MM.1S (cell line): ENCODE results near the gene MAPK8IP1.

Experiments used
- DNase-seq: peaks from one replicate; pipeline ENCODE4 v3.0.0-alpha.2; 2015
- H2AFZ ChIP-seq: fragments of 300-600 bp; sonication (generic); 2 replicates; pipeline ENCODE4 v1.6.0; 2016; ENCODE audit warnings: antibody characterized with exemption, low read length
- H3F3A ChIP-seq: fragments of 300-600 bp; sonication (generic); 2 replicates; pipeline ENCODE4 v1.6.1; 2016; ENCODE audit warnings: mild to moderate bottlenecking, antibody characterized with exemption, low read length, moderate library complexity, mixed read lengths; ENCODE audit not compliant: insufficient read depth
- H3K27ac ChIP-seq: fragments of 300-600 bp; sonication (generic); 2 replicates; pipeline ENCODE4 v1.5.1; 2016; ENCODE audit warnings: mild to moderate bottlenecking, low read length
- H3K27me3 ChIP-seq: fragments of 300-600 bp; sonication (generic); replicated peaks from 2 replicates; pipeline ENCODE4 v1.6.0; 2016; ENCODE audit warnings: low read length; ENCODE audit not compliant: insufficient read depth
- H3K36me3 ChIP-seq: fragments of 300-600 bp; sonication (generic); replicated peaks from 2 replicates; pipeline ENCODE4 v1.6.1; 2016; ENCODE audit warnings: mild to moderate bottlenecking, low read length, mixed read lengths; ENCODE audit not compliant: insufficient read depth
- H3K4me1 ChIP-seq: fragments of 300-600 bp; sonication (generic); 2 replicates; pipeline ENCODE4 v1.6.1; 2016; ENCODE audit warnings: low read length, mixed read lengths
- H3K4me2 ChIP-seq: fragments of 300-600 bp; sonication (generic); 2 replicates; pipeline ENCODE4 v1.6.0; 2016; ENCODE audit warnings: low read depth, low read length
- H3K4me3 ChIP-seq: fragments of 300-600 bp; sonication (generic); 2 replicates; pipeline ENCODE4 v1.5.1; 2016; ENCODE audit warnings: low read length, mixed read lengths
- H3K79me2 ChIP-seq: fragments of 300-600 bp; sonication (generic); 2 replicates; pipeline ENCODE4 v1.6.1; 2016; ENCODE audit warnings: mixed run types, low read length, mixed read lengths
- H3K9ac ChIP-seq: fragments of 300-600 bp; sonication (generic); 2 replicates; pipeline ENCODE4 v1.6.1; 2016; ENCODE audit warnings: low read length, mixed read lengths
- H3K9me2 ChIP-seq: fragments of 300-600 bp; sonication (generic); replicated peaks from 2 replicates; pipeline ENCODE4 v1.6.1; 2016; ENCODE audit warnings: mild to moderate bottlenecking, low read length, mixed read lengths; ENCODE audit not compliant: insufficient read depth
- H3K9me3 ChIP-seq: fragments of 300-600 bp; sonication (generic); replicated peaks from 2 replicates; pipeline ENCODE4 v1.6.1; 2016; ENCODE audit warnings: mild to moderate bottlenecking, low read length, mixed read lengths; ENCODE audit not compliant: insufficient read depth
- H4K20me1 ChIP-seq: fragments of 300-600 bp; sonication (generic); 2 replicates; pipeline ENCODE4 v1.6.1; 2016; ENCODE audit warnings: mild to moderate bottlenecking, low read length, moderate library complexity, mixed read lengths; ENCODE audit not compliant: insufficient read depth
- EZH2 ChIP-seq: fragments of 300-600 bp; sonication (generic); optimal IDR thresholded peaks from 2 replicates; pipeline ENCODE3; 2017; ENCODE audit warnings: low read depth, mild to moderate bottlenecking, antibody characterized with exemption, low read length, mixed read lengths
- EZH2phosphoT487 ChIP-seq: fragments of 300-600 bp; sonication (generic); IDR thresholded peaks from 2 replicates; pipeline ENCODE4 v1.6.1; 2018; ENCODE audit warnings: antibody characterized with exemption, low read length
- TF ChIP-seq, protein P1 (sequence below): fragments of 300-600 bp; sonication (generic); IDR thresholded peaks from 2 replicates; pipeline ENCODE4 v1.5.1; 2016; ENCODE audit warnings: antibody characterized with exemption, low read length, mixed read lengths

MAPK8IP1 gene

DNA sequence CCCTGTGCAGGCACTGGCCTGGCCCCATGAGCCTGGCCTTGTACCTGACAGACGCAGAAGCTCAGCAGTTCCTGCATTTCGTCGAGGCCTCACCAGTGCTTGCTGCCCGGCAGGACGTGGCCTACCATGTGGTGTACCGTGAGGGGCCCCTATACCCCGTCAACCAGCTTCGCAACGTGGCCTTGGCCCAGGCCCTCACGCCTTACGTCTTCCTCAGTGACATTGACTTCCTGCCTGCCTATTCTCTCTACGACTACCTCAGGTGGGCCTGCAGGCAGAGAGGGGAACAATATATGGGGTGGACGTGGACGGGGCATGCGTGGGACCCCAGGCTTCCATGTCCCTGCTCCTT, 41.9 kb downstream of the MAPK8IP1 start:
- no peaks in the 10 kb centered on the region for H4K20me1 ChIP-seq
- no peaks in the 10 kb centered on the region for H3K36me3 ChIP-seq
- H3K4me2 ChIP-seq: no peak overlapping the region
- no peak overlapping the region for H3K9ac ChIP-seq
- H3K4me1 ChIP-seq: peaks cover 13% of the 10 kb centered on the region; the same call in 1 of the 2 replicates
- DNase-seq: no peak
- no peak overlapping the region for H3K27ac ChIP-seq
- H3F3A ChIP-seq: peaks cover 12% of the 10 kb centered on the region
- TF ChIP-seq, protein P1, sequence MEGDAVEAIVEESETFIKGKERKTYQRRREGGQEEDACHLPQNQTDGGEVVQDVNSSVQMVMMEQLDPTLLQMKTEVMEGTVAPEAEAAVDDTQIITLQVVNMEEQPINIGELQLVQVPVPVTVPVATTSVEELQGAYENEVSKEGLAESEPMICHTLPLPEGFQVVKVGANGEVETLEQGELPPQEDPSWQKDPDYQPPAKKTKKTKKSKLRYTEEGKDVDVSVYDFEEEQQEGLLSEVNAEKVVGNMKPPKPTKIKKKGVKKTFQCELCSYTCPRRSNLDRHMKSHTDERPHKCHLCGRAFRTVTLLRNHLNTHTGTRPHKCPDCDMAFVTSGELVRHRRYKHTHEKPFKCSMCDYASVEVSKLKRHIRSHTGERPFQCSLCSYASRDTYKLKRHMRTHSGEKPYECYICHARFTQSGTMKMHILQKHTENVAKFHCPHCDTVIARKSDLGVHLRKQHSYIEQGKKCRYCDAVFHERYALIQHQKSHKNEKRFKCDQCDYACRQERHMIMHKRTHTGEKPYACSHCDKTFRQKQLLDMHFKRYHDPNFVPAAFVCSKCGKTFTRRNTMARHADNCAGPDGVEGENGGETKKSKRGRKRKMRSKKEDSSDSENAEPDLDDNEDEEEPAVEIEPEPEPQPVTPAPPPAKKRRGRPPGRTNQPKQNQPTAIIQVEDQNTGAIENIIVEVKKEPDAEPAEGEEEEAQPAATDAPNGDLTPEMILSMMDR: no peak
- TF ChIP-seq EZH2phosphoT487 (no peak), EZH2 (no peak)
- H3K27me3 ChIP-seq: peaks cover 13% of the 10 kb centered on the region; the same call in 1 of the 2 replicates
- H3K4me3 ChIP-seq: no peak overlapping the region
- H3K9me3 ChIP-seq: no peaks in the 10 kb centered on the region
- no peaks in the 10 kb centered on the region for H3K9me2 ChIP-seq
- no peaks in the 10 kb centered on the region for H3K79me2 ChIP-seq
- no peak overlapping the region for H2AFZ ChIP-seq

DNA sequence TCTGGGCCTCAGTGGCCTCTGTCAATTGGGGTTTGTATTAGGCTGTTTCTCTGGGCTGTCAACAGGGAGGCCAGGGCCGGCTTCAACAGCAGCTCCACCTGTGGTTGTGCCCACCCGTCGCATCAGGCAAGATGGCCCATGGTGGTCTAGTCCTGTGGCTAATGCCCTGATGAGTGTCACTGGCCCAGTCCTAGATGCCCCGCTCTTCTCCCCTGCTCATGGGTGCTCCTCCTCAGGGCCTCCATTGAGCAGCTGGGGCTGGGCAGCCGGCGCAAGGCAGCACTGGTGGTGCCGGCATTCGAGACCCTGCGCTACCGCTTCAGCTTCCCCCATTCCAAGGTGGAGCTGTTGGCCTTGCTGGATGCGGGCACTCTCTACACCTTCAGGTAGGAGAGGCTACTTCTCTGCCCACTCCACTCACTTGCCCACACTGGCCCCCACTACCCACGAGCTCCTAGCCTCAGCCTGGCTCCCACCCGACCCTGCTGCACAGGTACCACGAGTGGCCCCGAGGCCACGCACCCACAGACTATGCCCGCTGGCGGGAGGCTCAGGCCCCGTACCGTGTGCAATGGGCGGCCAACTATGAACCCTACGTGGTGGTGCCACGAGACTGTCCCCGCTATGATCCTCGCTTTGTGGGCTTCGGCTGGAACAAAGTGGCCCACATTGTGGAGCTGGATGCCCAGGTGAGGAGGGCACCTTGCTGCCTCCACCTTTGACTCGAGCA, 42.4 kb downstream of the MAPK8IP1 start:
- TF ChIP-seq, protein P1: no peak
- TF ChIP-seq EZH2phosphoT487 (no peak), EZH2 (no peak)
- Histone ChIP-seq H3K4me2 (no peak overlapping the region), H3K9ac (no peak overlapping the region)

DNA sequence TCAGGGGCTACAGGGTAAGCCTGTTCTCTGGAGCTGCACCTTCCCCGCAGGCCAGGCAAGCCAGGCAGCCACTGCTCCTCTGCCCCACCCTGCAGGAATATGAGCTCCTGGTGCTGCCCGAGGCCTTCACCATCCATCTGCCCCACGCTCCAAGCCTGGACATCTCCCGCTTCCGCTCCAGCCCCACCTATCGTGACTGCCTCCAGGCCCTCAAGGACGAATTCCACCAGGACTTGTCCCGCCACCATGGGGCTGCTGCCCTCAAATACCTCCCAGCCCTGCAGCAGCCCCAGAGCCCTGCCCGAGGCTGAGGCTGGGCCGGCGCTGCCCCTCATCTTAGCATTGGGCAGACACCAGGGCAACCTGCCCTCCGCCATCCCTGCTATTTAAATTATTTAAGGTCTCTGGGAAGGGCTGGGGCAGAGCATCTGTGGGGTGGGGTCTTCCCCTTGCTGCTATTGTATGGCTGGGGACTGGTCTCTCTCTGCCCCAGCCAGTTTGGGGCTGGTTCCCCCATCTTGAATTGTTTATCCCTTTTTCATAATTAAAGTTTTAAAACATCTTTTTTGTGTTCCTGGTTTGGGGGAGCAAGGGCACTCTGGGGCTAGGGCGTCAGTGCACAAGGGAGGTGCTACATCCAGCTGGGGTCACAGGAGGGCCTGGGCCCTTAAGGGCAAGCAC, 43.2 kb downstream of the MAPK8IP1 start:
- H4K20me1 ChIP-seq: no peaks in the 10 kb centered on the region

More for the DNA sequence above, 42.4 kb downstream of the MAPK8IP1 start:
- no peaks in the 10 kb centered on the region for H3K79me2 ChIP-seq
- no peaks in the 10 kb centered on the region for H3K9me3 ChIP-seq
- H3K9me2 ChIP-seq: no peaks in the 10 kb centered on the region
- no peak for DNase-seq
- H3K4me1 ChIP-seq: peaks cover 13% of the 10 kb centered on the region; the same call in 1 of the 2 replicates
- H3K27ac ChIP-seq: no peak overlapping the region
- H2AFZ ChIP-seq: no peak overlapping the region
- H4K20me1 ChIP-seq: no peaks in the 10 kb centered on the region
- H3K4me3 ChIP-seq: no peak overlapping the region
- peaks cover 12% of the 10 kb centered on the region for H3F3A ChIP-seq
- H3K27me3 ChIP-seq: peaks cover 13% of the 10 kb centered on the region; the same call in 1 of the 2 replicates
- H3K36me3 ChIP-seq: no peaks in the 10 kb centered on the region

More for the DNA sequence above, 43.2 kb downstream of the MAPK8IP1 start:
- Histone ChIP-seq H3K4me2 (no peak overlapping the region), H3K27me3 (0 out of 2 replicates have a peak, but pooled peaks cover 8% of the 10 kb centered on the region), H3K36me3 (no peaks in the 10 kb centered on the region), H3K4me1 (peaks cover 13% of the 10 kb centered on the region; the same call in 1 of the 2 replicates), H2AFZ (no peak overlapping the region), H3K9ac (no peak overlapping the region), H3K79me2 (no peaks in the 10 kb centered on the region), H3K9me3 (no peaks in the 10 kb centered on the region), H3F3A (peaks cover 12% of the 10 kb centered on the region), H3K27ac (no peak overlapping the region), H3K4me3 (no peak overlapping the region), H3K9me2 (no peaks in the 10 kb centered on the region)
- DNase-seq: no peak
- TF ChIP-seq EZH2 (no peak), EZH2phosphoT487 (no peak)
- TF ChIP-seq, protein P1: no peak
